ENCODE results near the gene CTNND2.

GRCh38 chr5:11620172-11620571 is 284.1 kb downstream of the CTNND2 start:
- TF ChIP-seq CTCF (IDR thresholded peaks at IDR 0.05) (no peak), EP300 (IDR thresholded peaks at IDR 0.05) (no peak), POLR2A (IDR thresholded peaks at IDR 0.05; ENCODE audit: low read depth) (no peak)

Measured in esophagus muscularis mucosa (tissue), 4 donors.